ENCODE data around the gene BLOC1S5.
A peak's percentile ranks its signal among the peaks of the same experiment; 100 is the strongest.

Gene BLOC1S5

DNA sequence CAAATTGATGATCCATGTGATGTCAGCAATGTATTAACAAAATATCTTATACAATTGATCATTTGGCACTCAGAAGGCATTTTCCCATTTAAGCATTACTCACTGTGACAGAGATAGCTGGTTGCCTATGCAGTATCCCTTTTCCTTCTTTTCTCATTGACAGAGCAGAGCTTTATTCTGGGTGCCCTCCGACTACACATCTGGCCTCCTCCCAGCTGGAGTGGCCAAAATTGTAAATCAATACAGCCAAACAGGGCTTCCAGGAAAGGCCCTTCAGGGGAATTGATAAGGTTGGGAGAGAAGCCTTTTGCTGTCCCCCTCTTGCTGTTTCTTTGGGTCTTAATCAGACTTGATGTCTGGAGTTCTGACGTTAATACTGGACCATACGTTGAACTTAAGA lies 9.6 kb upstream of the BLOC1S5 start:
- TF ChIP-seq, protein P1, sequence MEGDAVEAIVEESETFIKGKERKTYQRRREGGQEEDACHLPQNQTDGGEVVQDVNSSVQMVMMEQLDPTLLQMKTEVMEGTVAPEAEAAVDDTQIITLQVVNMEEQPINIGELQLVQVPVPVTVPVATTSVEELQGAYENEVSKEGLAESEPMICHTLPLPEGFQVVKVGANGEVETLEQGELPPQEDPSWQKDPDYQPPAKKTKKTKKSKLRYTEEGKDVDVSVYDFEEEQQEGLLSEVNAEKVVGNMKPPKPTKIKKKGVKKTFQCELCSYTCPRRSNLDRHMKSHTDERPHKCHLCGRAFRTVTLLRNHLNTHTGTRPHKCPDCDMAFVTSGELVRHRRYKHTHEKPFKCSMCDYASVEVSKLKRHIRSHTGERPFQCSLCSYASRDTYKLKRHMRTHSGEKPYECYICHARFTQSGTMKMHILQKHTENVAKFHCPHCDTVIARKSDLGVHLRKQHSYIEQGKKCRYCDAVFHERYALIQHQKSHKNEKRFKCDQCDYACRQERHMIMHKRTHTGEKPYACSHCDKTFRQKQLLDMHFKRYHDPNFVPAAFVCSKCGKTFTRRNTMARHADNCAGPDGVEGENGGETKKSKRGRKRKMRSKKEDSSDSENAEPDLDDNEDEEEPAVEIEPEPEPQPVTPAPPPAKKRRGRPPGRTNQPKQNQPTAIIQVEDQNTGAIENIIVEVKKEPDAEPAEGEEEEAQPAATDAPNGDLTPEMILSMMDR (IDR thresholded peaks at IDR 0.05; ENCODE audit: extremely low read depth, insufficient read depth, missing control alignments): no peak
- in situ Hi-C loops (cut with MboI; ENCODE audit: low pct_unique_long_range_greater_than_20kb, low sequenced_read_pairs, unreplicated experiment): no loop called here
- no peak for DNase-seq (ENCODE audit: low spot score)

DNA sequence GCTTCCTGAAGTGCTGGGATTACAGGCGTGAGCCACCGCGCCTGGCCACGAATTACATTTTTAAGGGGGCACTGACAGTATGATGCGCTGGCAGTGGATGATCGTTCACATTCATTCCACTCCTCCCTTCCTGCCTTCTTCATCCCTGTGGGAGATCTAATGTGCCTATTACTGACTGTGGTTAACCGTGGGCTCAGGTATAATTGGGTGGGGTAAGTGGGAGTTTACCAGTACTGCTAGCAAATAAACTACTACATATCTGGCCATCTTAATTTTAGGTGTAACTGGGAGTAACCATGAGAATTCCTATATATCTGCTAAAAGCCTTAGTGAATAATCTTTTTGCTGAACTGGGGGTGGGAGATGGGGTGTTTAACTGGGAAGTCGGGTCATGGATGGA lies 6.5 kb upstream of the BLOC1S5 start:
- TF ChIP-seq, protein P1 (IDR thresholded peaks at IDR 0.05; ENCODE audit: extremely low read depth, insufficient read depth, missing control alignments): no peak
- DNase-seq (ENCODE audit: low spot score): no peak
- in situ Hi-C loops (cut with MboI; ENCODE audit: low pct_unique_long_range_greater_than_20kb, low sequenced_read_pairs, unreplicated experiment): no loop called here

DNA sequence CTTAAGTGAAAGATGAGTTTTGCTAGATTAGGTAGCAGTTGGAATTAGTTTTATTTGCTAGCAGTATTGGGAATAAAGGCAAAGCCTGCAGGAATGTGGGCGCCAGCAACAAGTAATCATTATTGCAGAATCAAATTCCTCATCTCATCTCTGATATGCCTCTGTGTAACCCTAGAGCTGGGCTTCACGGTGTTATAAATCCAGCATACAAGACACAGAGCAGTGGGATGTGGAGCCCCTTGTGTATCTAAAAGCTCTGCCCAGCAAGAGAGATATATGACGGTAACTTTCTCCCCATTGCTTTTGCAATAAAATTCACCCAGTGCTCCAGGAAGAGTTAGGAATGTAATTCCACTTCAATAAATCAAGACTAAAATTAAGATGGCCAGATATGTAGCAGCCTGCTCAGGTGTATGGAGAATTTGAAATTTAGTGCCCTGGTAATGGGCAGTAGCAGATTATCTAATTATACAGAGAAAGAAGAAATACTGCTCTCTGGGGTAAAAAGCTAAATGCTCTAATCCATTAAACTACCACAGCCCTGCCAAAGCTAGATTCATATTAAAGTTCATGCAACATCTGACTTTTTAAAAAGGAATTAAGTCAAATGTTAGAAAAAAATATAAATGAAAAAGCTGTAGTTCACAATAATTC lies 5.6 kb upstream of the BLOC1S5 start:
- TF ChIP-seq, protein P1 (IDR thresholded peaks at IDR 0.05; ENCODE audit: extremely low read depth, insufficient read depth, missing control alignments): no peak
- DNase-seq (ENCODE audit: low spot score): no peak
- in situ Hi-C loops (cut with MboI; ENCODE audit: low pct_unique_long_range_greater_than_20kb, low sequenced_read_pairs, unreplicated experiment): no loop called here

DNA sequence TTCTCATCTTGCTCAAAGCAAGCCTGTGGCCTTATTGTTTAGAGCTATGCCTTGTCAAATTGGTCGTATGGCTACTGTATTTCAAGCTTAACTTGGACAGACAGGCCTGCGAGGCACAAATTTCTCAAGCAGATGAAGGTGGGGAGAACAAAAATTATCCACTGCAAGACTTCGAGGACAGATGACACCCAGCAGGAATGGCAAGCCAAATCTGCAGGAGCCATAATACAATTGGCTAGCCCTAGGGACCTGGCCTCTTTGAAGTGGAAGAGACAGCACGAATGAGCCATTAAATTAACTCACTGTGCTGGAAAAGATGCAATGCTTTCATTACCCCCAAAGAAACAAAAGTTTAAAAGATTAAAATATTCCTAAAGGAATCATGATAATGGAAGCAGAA lies 5.0 kb upstream of the BLOC1S5 start:
- TF ChIP-seq, protein P1 (IDR thresholded peaks at IDR 0.05; ENCODE audit: extremely low read depth, insufficient read depth, missing control alignments): no peak
- no peak for DNase-seq (ENCODE audit: low spot score)
- in situ Hi-C loops (cut with MboI; ENCODE audit: low pct_unique_long_range_greater_than_20kb, low sequenced_read_pairs, unreplicated experiment): no loop called here

DNA sequence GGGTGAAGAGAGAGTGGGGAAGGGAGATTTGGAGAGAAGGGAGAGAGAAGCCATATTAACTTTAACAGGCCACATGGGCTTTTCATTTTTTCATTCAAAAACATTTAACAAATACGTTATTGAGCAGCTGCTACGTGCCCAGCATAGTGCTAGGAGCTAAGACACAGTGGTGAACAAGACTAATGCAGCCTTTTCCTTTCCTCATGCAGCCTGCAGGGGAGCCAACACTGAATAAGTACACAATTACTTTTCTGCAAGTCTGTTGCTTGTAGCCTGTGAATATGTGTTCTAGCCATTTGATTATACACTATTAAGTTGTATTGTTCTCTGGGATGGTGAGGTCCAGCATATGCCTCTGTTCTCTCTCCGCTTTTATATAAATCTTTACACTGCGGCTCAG lies 1.9 kb upstream of the BLOC1S5 start:
- in situ Hi-C loops (cut with MboI; ENCODE audit: low pct_unique_long_range_greater_than_20kb, low sequenced_read_pairs, unreplicated experiment): no loop called here
- no peak for DNase-seq (ENCODE audit: low spot score)
- TF ChIP-seq, protein P1 (IDR thresholded peaks at IDR 0.05; ENCODE audit: extremely low read depth, insufficient read depth, missing control alignments): no peak

DNA sequence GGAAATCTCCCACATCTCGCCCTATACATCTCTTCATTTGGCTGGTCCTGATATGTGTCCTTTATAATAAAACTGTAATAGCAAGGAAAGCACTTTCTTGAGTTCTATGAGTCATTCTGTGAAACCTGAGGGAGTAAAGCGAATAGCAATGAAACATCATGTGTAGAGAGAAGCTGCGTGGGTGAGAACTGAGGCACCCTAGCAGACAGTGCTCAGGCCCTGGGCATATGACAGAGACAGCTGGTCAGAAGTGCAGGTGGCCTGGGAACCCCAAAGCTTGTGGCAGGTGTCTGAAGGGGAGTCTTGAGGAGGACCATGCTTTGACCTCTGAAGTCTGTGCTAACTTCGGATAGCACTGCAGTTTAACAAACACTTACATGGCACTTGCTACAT lies 1.3 kb upstream of the BLOC1S5 start:
- in situ Hi-C loops (cut with MboI; ENCODE audit: low pct_unique_long_range_greater_than_20kb, low sequenced_read_pairs, unreplicated experiment): no loop called here
- DNase-seq (ENCODE audit: low spot score): peak; percentile 51
- TF ChIP-seq, protein P1 (IDR thresholded peaks at IDR 0.05; ENCODE audit: extremely low read depth, insufficient read depth, missing control alignments): no peak
